ENCODE data around the gene HELZ2.

The HELZ2 gene

GRCh38 chr20:63553251-63553932 lies 20.6 kb downstream of the HELZ2 start:
- DNase-seq (ENCODE audit: low read depth in 2 of 3, low spot score in 2 of 3), result peak; percentile 52 to 90 (median 79)

- no peak for DNase-seq (ENCODE audit: low read depth in 2 of 3, low spot score in 2 of 3)
Measured at GRCh38 chr20:63552481-63553249, 21.4 kb downstream of the HELZ2 start.

GRCh38 chr20:63551068-63551467 lies 23.0 kb downstream of the HELZ2 start:
- DNase-seq (ENCODE audit: low read depth in 2 of 3, low spot score in 2 of 3), result no peak

- no peak for DNase-seq (ENCODE audit: low read depth in 2 of 3, low spot score in 2 of 3)
Measured at GRCh38 chr20:63549679-63550282, 24.3 kb downstream of the HELZ2 start.

GRCh38 chr20:63549019-63549418 lies 25.0 kb downstream of the HELZ2 start:
- DNase-seq (ENCODE audit: low read depth in 2 of 3, low spot score in 2 of 3), result no peak

- DNase-seq (ENCODE audit: low read depth in 2 of 3, low spot score in 2 of 3), result no peak
Measured at GRCh38 chr20:63548542-63548941, 25.5 kb downstream of the HELZ2 start.

GRCh38 chr20:63547725-63548480 lies 26.1 kb downstream of the HELZ2 start, which contains the start of gene SRMS:
Gene SRMS (minus strand): TSS chr20:63547749. CDS start chr20:63547463, 286 bp downstream.
- DNase-seq (ENCODE audit: low read depth in 2 of 3, low spot score in 2 of 3), result no peak

- no peak for DNase-seq (ENCODE audit: low read depth in 2 of 3, low spot score in 2 of 3)
Measured at GRCh38 chr20:63546956-63547724, 26.9 kb downstream of the HELZ2 start.

- DNase-seq (ENCODE audit: low read depth in 2 of 3, low spot score in 2 of 3), result no peak
Measured at GRCh38 chr20:63546256-63546955, 27.6 kb downstream of the HELZ2 start.

- no peak for DNase-seq (ENCODE audit: low read depth in 2 of 3, low spot score in 2 of 3)
Measured at GRCh38 chr20:63545814-63546213, 28.2 kb downstream of the HELZ2 start.

- no peak for DNase-seq (ENCODE audit: low read depth in 2 of 3, low spot score in 2 of 3)
Measured at GRCh38 chr20:63544958-63545516, 29.0 kb downstream of the HELZ2 start.

GRCh38 chr20:63544241-63544957 lies 29.6 kb downstream of the HELZ2 start:
- no peak for DNase-seq (ENCODE audit: low read depth in 2 of 3, low spot score in 2 of 3)

GRCh38 chr20:63543733-63544132 lies 30.3 kb downstream of the HELZ2 start:
- no peak for DNase-seq (ENCODE audit: low read depth in 2 of 3, low spot score in 2 of 3)

GRCh38 chr20:63543131-63543530 lies 30.9 kb downstream of the HELZ2 start:
- DNase-seq (ENCODE audit: low read depth in 2 of 3, low spot score in 2 of 3), result no peak

GRCh38 chr20:63542696-63543095 lies 31.3 kb downstream of the HELZ2 start:
- DNase-seq (ENCODE audit: low read depth in 2 of 3, low spot score in 2 of 3), result no peak

GRCh38 chr20:63542031-63542559 lies 31.9 kb downstream of the HELZ2 start:
- no peak for DNase-seq (ENCODE audit: low read depth in 2 of 3, low spot score in 2 of 3)

GRCh38 chr20:63541371-63541770 lies 32.7 kb downstream of the HELZ2 start:
- DNase-seq (ENCODE audit: low read depth in 2 of 3, low spot score in 2 of 3), result no peak

GRCh38 chr20:63540417-63541186 lies 33.4 kb downstream of the HELZ2 start:
- no peak for DNase-seq (ENCODE audit: low read depth in 2 of 3, low spot score in 2 of 3)

All from activated CD8-positive, alpha-beta memory T cell treated with anti-CD3 and anti-CD28 coated beads for 48 hours (primary cell).